Muscle of arm (tissue), 12 donors: ENCODE data around the gene GPBP1. TPM values are rescaled to one million over a fixed set of nuclear protein-coding genes. Genes with fewer than 3 reads are reported as not detected.
A peak's percentile ranks its signal among the peaks of the same experiment; 100 is the strongest.
"Not testable (repeated sequence)": the region's sequence is repeated elsewhere in the genome, so short reads cannot be mapped to it uniquely, and the experiment has no call there.

ENCODE experiments used
- DNase-seq: peaks from one replicate; pipeline ENCODE4 v3.0.0-alpha.2; 2013
- polyA plus RNA-seq, 12 donors: library from polyadenylated mRNA; unstranded; fragments of 120-200 nt; gene quantifications; one replicate each; pipeline ENCODE4 v1.2.1, GENCODE V29; 2013; ENCODE audit not compliant: insufficient read length in 12 of 12

The GPBP1 gene
- polyA plus RNA-seq, 12 donors: 71.3 to 122 (median 98.0) TPM; not detected in 1

DNA sequence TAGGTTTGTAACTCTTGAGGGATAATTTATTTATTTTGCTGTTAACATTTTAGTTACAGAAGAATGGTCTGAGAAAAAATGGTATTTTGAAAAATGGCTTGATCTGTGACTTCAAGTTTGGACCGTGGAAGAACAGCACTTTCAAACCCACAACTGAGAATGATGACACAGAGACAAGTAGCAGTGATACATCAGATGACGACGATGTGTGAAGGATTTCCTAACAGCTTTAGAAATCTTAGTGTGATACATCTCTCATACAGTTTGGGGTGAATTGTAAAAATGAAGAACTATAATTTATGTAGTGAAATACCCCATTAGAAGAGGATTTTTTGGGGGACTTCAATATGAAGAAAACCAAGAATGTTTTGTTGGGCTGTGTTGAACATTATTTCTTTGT, 88.7 kb downstream of the GPBP1 start:
- DNase-seq: no peak

DNA sequence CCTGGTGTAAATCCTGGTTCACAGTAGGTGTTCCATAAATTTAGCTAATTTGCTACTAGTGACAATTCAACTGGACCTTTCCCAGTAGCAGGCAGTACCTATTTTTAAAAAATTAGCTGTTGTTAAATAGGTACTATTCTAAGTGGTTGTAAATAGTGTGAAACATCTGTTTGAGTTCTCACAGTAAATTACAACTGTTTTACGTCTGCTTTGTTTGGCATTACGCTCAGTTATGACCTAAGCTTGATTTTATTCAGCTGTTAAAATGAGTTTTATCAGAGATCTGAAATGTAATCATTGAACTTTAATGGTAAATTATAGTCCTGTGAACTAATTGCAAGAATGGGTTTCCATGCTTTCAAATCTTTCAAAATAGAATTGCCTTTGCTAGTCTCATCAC, 93.9 kb downstream of the GPBP1 start:
- no peak for DNase-seq

DNA sequence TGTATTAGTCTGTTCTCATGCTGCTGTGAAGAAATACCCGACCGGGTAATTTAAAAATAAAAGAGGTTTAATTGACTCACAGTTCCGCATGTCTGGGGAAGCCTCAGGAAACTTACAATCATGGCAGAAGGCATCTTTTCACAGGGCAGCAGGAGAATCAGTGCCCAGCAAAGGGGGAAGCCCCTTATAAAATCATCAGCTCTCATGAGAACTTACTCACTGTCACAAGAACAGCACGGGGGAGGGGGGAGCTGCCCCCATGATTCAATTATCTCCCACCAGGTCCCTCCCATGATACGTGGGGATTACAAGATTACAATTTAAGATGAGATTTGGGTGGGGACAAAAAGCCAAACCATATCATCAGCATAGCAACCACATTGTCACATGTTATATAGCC, 102.5 kb downstream of the GPBP1 start:
- no peak for DNase-seq

DNA sequence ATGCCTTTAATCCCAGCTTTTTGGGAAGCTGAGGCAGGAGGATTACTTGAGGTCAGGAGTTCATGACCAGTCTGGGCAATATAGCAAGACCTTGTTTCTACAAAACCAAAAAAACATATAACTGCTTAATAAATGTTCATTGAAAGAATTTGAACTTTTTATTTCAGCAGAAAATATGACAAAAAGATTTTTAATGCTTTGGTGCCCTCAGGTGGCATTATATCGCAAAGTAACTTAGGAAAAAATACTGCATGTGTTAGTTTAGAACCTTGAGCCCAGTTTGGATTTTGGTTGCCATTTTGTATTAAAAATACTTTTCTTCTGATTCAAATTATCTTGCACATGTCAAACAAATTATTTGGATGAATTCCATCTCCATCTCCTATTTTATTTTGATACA, 103.2 kb downstream of the GPBP1 start:
- DNase-seq: no peak

DNA sequence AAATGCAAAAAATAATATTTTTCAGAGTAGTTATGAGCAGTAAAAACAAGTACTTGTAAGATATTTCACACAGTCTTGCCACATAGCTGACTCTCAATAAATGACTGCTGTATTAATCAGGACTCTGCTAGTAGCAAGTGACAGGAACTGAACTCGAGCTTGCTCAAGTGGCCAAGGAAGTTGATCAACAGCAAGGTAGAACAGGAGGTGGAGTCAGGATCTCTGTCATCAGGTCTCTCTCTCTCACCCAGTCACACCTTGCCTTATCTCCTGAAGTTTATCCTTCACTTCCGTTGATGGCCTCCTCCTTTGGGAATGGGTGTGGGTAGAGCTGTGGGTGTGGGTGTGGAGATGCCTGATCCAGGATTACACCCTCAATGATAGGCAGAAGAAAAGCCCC, 107.0 kb downstream of the GPBP1 start:
- no peak for DNase-seq

DNA sequence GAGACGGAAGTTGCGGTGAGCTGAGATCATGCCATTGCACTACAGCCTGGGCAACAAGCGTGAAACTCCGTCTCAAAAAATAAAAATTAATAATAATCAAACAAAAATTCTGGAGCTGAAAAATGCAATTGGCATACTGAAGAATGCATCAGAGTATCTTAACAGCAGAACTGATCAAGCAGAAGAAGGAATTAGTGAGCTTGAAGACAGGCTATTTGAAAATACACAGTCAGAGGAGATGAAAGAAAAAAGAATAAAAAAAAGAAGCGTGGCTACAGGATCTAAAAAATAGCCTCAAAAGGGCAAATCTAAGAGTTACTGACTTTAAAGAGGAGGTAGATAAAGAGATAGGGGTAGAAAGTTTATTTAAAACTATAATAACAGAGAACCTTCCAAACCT, 111.2 kb downstream of the GPBP1 start:
- not testable (repeated sequence) for DNase-seq

DNA sequence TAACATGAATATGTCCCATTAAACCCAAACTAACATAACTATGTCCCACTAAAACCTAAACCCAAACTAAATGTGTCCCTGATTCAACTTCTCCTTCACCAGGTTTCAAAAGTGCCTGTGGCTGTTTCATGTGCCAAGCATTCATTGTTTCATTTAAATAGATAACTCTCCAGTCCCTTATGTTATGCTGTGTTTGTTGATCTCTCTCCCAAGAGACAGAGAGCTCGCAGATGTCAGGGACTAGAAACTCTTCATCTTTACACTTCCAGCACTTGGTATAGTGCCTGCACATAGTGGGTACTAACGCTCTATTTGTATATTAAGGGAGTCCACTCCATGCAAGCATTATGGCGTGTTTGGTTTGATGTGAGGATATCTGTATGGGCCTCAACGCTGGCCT, 118.0 kb downstream of the GPBP1 start:
- no peak for DNase-seq

DNA sequence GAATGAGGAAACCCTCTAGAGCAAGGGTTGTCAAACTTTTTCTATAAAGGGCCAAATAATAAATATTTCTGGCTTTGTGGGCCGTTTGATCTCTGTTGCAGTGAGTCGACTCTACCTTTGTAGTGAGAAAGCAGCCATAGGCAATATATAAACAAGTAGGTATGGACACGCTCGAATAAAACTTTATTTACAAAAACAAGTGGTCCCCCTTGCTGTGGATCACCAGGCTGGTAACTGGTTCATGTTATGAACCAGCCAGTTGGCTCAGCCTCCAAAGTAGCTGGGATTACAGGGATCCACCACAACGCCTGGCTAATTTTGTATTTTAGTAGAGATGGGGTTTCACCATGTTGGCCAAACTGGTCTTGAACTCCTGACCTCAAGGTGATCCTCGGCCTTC, 118.5 kb downstream of the GPBP1 start:
- no peak for DNase-seq

DNA sequence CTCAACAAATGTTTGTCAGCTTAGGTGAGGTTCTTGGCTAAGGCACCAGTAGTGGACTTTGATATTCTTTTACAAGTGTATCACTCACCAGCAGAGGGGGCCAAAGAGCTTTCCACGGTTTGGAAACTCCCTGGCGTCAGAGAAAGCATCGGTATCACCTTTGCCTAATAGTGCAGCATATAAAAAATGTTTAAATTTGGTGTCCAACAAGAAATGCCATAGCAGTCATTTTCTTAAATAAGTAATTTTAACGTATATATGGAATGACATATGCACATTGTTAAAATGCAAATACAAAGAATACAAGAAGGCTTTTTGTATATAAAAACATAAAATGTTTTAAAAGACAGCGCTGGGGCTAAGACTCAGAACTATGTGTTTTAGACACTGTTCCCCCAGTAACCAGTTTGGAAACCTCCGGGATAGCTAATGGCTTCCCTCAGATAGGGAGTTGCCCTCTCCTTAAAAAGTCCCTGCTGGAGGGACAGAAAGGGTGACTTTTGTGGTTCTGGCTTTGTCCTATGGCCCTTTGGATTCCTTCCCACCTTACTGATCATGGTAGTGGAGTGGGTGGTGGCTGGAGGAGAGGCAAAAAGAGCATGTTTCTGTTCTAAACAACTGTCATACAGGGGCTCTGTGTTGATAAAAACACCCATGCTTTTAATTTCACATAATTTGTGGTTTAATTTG, 124.6 kb downstream of the GPBP1 start:
- DNase-seq: peak; percentile 91

DNA sequence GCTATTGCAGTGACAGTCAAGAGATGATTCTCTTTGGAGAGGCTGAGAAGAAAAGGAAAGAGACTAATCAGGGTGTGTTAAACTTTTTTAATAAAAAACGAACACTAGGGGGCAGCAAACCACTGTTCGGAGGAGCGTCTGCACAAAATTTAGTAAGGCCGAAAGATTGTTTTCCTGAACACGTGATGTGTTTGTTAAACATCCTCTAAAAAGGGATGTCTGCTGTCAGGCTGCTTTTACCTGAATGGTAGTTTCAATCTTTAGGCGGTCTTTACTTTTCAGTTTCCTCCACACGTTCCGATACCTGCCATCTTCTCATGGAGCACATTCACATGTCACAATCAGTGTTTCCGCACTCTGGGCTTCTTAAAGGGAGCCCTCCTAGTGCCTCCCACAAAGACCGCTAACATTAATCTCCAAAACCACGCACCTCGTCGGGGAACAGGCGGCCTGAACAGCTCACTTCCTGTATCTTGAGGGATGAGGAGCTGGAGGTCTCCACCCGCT, 125.2 kb downstream of the GPBP1 start:
- peak; percentile 89 for DNase-seq

DNA sequence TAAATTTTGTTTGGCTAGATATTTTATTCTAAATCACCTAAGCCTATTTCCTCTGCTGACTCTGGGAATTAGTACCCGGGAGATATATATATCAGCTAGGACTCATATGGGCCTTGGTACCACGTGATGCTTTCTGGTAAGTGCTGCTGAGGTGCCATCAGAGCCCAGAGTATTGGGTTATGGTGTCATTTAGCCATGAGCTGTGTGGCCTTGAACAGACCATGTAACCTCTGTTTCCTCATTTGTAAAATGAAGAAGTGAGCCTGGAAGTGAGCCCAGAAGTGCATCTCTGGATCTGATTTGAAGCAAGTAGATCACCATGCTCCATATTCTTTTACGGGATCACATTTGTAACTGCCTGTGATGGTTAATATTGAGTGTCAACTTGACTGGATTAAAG, 126.1 kb downstream of the GPBP1 start:
- no peak for DNase-seq

DNA sequence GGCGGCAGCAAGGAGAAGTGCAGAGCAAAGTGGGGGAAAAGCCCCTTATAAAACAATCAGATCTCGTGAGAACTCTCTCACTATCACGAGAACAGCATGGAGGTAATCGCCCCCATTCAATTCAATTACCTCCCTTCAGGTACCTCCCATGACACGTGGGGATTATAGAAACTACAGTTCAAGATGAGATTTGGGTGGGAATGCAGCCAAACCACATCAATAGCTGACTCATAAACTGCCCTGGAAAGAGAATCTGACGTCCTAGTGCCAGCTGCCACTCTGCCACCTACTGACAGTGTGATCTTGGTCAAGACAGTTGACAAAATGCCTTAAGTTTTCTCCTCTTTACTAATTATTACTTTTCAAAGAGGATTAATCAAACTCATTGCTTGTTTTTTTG, 128.3 kb downstream of the GPBP1 start:
- DNase-seq: no peak

DNA sequence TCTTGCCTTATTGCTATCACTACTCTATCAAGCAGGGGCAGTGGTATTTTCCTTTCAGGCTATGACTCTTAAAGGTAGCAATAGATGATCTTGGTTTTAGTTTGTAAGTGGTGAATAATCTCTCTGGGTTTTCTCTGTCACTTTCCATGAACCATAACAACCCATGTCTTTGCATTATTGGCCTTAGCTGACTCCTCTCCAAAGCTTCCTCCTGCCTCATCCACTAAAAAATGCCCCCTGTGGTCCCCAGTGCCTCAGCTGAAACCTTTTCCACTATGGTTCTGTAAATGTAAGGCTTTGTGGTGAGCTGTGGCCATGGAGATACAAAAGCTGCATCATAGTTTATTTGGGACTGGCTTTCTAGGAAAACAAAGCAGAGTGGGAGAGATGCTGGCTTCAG, 128.8 kb downstream of the GPBP1 start:
- no peak for DNase-seq

DNA sequence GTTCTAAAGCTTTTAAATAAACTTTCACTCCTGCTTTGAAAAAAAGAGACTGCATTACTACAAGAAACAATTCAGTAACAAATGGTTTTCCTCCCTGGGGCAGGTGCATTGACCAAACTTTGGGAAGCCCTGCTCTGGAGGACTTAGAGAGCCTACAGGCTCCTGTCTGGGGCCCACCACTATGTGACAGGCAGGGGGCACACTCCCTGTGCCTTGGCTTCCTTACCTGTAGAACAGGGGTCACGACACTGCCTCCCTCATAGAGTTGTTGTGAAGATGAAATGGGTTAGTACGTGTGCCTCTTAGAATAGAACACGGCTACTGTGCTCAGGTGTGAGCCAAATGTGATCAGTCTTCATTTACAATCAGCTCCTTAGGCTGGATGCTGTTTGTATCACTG, 130.1 kb downstream of the GPBP1 start:
- DNase-seq: no peak

DNA sequence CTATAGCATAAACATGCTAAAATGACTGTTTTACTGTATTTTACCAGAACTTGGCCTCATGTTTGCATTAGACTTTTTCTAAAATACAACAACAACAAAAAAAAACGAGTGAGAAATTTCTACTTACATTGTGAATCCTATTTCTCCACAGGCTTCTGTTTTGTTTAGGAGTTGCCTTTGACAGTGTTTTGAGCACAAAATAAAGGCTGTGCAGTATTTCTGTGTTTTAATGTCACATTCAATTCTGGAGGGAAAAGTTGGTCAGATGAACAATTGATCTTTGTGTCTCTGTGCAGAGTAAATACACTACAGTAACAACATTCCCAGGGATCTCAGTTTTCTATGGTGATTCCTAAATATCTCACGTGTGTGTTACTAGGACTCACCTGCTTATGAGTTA, 131.1 kb downstream of the GPBP1 start:
- no peak for DNase-seq

DNA sequence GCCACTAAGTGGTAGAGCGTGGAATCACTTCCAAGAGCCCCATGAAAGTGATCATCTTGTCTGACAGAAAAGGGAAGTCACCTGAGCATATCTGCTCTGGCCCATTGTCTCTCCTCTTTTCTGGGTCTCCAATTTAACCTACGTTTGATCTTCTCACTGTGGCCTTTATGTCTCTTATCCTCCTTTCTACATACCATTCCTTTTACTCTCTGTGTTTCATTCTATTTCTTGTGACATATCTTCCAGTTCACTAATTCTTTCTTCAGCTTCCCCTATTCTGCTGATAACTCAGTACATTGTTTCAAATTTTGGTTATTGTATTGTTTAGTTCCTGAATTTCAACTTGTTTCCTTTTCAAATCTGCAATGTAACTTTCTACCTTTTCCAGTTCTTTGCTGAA, 132.5 kb downstream of the GPBP1 start:
- DNase-seq: no peak

DNA sequence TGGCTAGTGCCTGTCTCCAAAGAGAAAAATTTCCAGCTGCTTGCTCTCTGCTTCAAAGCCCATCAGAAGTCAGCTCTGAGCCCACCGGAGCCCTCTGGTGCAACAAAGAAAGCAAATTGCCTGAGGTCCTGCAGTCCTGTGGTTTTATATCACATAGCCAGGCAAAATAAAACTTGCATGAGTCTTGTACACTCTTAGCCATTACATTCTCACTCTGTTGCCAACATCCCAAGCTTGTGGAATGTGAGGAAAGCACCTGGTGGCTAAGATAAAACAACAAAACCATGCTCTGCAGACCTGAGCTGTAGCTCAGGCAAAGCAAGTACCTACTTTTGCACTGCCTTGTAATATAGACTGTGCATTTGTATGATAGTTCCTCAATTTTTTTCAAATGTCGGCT, 133.7 kb downstream of the GPBP1 start:
- no peak for DNase-seq

DNA sequence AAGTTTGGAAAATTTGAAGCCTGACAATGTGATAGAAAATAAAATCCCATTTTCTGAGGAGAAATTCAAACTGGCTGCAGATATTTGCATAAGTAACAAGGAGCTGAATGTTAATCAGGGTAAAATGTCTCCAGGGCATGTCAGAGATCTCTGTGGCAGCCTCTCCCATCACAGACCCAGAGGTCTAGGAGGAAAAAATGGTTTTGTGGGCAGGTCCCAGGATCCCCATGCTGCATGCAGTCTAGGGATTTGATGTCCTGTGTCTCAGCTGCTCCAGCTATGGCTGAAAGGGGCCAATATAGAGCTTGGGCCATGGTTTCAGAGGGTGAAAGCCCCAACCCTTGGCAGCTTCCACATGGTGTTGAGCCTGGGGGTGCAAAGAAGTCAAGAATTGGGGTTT, 135.2 kb downstream of the GPBP1 start:
- DNase-seq: not testable (repeated sequence)

DNA sequence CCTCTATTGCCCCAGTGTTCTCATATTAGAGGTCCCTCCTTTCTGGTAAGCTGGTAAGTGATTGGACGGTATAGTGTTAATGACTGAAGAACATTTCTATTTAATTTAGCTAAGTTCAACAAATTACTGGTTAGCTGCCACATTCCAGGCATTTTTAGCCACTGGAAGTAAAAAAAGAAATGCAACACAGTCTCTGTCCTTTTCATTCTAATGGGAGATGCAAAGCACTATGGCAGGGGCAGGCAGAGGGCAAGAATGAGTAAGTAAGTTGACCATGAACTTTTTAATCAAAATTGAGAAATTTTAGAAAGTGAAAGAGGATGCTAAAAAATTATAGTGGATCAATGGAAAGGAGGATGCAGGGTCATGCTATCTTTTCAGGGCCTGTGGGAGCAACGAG, 137.4 kb downstream of the GPBP1 start:
- DNase-seq: no peak

DNA sequence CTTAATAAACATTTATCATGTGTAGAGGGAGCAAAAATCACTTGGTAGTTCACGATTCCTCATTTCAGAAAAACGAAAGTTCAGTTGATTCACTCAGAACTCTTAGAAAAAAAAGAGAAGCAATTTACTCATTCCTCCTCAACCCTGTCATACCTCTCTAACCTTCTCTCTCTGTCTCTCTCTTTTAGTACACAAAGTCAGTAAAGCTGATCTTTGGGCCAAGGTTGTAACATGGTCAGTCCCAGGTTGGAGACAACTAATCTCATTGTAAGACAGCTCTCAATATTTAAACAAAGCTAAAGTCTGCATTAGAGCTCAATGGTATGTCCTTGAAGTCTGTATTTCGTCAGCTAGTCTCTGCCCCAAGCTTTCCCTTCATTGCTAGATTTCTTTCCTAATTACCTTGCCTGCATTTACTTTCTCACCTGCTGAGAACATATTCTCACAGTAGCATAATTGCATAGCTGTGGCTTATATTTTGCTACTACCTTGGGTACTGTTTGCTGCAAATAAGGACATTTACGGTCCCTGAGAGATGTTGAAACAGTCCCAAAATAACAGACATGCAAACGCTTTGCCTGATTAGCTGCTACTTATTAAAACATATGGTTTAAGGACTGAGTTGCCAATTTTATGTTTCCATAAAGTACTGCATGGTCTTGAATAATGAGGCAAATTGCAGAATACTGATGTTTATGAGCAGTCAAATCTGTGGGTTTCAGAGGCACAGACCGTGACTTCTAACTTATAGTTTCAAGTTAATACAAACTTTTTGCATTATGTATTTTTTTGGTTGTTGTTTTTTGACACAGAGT, 138.3 kb downstream of the GPBP1 start:
- DNase-seq: no peak

DNA sequence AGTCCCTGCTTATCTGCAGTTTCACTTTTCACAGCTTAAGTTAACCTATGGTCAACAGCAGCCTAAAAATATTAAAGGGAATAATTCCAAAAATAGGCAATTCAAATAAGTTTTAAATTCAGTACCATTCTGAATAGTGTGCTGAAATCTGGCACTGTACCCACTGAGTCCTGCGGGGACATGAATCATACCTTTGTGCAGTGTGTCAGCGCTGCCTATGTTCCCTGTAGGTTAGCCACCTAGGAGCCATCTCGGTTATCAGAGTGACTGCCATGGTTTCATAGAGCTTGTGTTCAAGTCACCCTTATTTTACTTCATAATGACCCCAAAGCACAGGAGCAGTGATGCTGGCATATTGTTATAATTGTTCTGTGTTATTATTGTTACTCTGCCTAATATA, 139.9 kb downstream of the GPBP1 start:
- DNase-seq: no peak
